Measurements from ENCODE around the gene ATP10A.

The ATP10A gene

GRCh38 chr15:25738171-25738965 lies 124.8 kb downstream of the ATP10A start:
- DNase-seq (ENCODE audit: low read depth, low spot score) = no peak

- peak; percentile 64 for DNase-seq (ENCODE audit: low read depth, low spot score)
These were observed 125.9 kb downstream of the ATP10A start for GRCh38 chr15:25737218-25737643.

- peak; percentile 46 for DNase-seq (ENCODE audit: low read depth, low spot score)
These were observed 126.7 kb downstream of the ATP10A start for GRCh38 chr15:25736461-25736860.

DNA sequence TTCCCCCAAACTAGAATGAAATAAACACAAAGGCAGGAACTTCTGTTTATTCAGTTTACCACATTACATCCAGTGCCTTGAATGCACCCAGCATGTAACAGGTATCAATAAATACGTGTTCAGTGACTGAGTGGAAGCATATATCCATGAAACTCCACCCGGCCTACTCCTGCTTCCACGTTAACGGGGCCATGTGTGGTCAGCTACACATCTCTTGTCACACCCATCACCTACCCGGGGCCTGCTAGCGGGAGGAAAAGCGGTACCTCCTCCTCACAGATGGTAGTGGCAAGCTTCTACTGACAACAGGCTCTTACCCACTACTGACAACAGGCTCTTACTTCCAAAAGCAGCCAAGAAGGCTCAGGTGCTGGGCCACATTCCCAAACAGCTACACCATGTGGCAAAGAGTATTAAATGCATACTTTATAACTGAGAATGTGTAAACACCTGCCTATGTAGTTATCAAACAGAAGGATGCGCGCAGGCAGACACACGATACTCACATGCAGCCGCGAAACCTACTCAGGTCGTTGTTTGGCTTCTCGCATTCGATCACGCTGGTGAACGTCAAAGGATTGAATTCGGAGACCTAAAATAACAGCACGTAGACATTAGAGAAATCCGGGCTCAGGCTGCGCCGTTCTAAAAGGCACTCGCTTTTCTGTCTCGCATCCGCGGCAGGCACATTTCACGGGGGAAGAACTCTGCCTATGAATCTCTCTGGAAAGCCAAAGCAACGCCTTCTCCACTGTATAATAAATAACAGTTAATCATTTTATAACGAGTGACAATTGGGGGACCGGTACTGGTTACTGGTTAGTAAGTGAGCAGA lies 127.4 kb downstream of the ATP10A start:
- no peak for DNase-seq (ENCODE audit: low read depth, low spot score)

- no peak for DNase-seq (ENCODE audit: low read depth, low spot score)
These were observed 128.3 kb downstream of the ATP10A start for GRCh38 chr15:25734680-25735355.

GRCh38 chr15:25733856-25734679 lies 129.1 kb downstream of the ATP10A start:
- DNase-seq (ENCODE audit: low read depth, low spot score) = no peak

GRCh38 chr15:25733036-25733855 lies 129.9 kb downstream of the ATP10A start:
- no peak for DNase-seq (ENCODE audit: low read depth, low spot score)

- DNase-seq (ENCODE audit: low read depth, low spot score) = no peak
These were observed 130.9 kb downstream of the ATP10A start for GRCh38 chr15:25732191-25732590.

- peak; percentile 53 for DNase-seq (ENCODE audit: low read depth, low spot score)
These were observed 131.7 kb downstream of the ATP10A start for GRCh38 chr15:25731411-25731810.

- no peak for DNase-seq (ENCODE audit: low read depth, low spot score)
These were observed 132.2 kb downstream of the ATP10A start for GRCh38 chr15:25730918-25731317.

DNA sequence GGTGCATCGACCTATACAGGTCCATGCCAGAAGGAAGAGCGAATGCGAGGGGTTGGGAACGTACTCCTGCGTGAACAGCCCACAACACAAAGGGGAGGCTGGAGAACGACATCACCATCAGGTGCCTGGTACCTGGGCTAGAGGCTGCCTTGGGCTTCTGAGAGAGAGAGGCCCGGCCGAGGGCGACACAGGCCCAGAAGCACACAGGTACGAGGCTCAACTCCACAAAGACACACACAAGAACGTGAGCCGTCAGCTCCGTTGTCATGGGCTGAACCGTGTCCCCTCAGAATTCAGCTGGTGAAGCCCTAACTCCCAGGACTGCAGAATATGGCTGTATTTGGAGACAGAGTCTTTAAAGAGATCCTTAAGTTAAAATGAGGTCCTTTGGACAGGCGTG lies 134.3 kb downstream of the ATP10A start:
- DNase-seq (ENCODE audit: low read depth, low spot score) = no peak

DNA sequence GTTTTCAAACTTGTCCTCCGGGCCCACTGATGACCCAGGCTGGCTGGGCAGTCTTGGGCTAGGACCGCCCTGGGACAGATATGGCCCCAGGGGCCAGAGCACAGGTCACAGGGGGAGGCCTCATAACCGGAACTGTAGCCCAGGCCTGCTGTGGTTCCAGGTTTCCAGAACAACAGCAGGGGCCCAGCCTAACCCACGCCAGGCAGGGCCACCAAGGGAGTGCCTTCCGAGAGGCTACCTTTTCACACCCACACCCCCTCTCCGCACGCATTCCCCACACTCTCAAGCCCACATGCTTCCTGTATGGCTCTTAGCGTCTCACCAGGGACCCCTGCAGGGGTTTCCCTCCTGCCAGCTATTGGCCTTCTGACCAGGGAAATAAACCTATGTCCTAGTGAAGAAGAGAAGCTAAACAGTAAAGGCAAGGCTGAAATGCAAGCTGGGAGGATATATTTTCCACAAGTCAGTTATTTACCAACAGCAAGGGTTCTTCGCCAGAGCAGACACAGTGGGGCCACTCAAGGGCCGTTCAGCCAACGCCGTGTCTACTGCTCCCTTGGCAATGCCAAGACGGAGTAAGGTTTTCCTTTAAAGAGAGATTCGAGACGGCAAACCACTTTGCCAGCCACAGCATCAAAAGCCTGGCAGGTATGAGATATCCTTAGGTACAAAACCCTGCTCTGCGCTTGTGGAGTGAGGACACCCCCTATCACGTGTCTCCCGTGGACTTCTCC lies 135.1 kb downstream of the ATP10A start:
- no peak for DNase-seq (ENCODE audit: low read depth, low spot score)

DNA sequence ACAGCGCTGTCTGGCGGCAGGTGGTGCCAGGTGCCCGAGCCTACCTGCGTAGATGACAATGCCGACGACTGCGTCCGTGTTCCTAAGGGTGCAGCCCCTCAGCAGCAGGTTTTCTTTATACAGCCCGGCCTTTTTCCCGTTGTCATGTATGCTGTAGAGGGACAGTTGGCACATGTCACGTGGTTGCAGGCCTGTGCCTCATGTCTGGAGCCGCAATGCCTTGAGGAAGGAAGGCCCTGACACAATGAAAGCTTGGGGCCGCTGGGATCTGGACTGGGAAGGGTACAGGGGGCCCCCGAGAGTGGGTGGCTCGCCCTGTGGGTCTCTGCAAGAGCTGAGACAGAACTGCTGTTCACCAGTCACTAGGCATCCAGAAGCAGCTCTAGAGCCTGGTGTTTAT lies 136.0 kb downstream of the ATP10A start:
- no peak for DNase-seq (ENCODE audit: low read depth, low spot score)

DNA sequence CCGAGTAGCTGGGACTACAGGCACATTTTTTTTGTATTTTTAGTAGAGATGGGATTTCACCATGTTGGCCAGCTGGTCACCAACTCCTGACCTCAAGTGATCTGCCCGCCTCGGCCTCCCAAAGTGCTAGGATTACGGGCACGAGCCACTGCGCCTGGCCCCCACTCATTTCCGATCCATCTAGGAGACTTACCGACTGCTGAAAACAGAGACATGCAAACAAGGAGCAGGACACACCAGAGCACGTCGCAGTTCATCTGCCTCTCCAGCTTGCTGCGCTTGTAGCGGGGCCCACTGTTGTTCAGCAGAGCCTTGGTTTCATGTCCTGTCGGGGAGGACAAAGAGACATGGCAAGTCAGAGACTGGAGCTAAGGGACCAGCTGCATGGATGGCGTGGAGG lies 137.4 kb downstream of the ATP10A start:
- no peak for DNase-seq (ENCODE audit: low read depth, low spot score)

- DNase-seq (ENCODE audit: low read depth, low spot score) = no peak
These were observed 138.2 kb downstream of the ATP10A start for GRCh38 chr15:25724899-25725298.

DNA sequence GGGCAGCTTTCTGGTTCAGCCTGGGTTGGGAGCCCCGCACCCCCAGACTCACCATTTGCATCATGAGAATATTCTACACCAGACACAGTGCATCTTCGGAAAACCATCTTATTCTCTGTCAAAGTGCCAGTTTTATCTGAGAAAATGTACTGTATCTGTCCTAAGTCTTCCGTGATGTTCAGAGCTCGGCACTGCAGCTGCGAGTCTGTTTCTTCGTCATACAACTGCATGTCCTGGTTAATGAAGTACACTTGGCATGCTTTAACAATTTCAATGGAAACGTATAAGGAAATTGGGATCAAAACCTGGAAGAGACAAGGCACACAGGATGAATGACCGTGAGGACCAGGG lies 141.5 kb downstream of the ATP10A start:
- no peak for DNase-seq (ENCODE audit: low read depth, low spot score)

GRCh38 chr15:25719101-25719985 lies 143.8 kb downstream of the ATP10A start:
- DNase-seq (ENCODE audit: low read depth, low spot score) = no peak

DNA sequence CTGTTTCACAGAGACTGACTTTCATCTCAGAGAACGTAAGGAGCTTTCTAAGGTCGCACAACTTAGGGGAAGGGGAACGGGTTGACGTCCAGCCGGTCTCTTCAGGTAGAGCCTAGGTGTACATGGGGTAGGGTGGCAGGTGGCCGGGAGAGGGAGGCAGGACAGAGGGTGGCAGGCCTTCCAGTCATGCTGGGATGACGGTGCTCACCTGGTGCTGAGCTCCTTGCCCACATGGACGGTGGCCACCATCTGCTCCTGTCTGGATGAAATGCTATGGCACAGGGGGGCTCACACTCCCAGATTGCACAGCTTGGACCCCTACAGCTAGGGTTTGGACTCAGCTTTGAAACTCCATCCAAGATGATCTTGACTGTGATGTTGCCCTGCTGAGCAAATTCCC lies 144.5 kb downstream of the ATP10A start:
- no peak for DNase-seq (ENCODE audit: low read depth, low spot score)

- peak; percentile 33 for DNase-seq (ENCODE audit: low read depth, low spot score)
These were observed 145.0 kb downstream of the ATP10A start for GRCh38 chr15:25718169-25718536.

Data from astrocyte of the hippocampus (primary cell).